Kidney epithelial cell (primary cell): ENCODE results near the gene GFOD1. TPM values are rescaled to one million over a fixed set of nuclear protein-coding genes. Genes with fewer than 3 reads are reported as not detected.
A peak's percentile ranks its signal among the peaks of the same experiment; 100 is the strongest.

Experiments used
- DNase-seq: peaks from one replicate; pipeline ENCODE4 v3.0.0-alpha.2; 2010; ENCODE audit warnings: low read depth
- H3K27me3 ChIP-seq: 2 replicates; pipeline ENCODE4 v1.6.0; 2011; ENCODE audit warnings: low read length; ENCODE audit not compliant: control insufficient read depth, insufficient read depth
- H3K36me3 ChIP-seq: 2 replicates; pipeline ENCODE4 v1.5.1; 2011; ENCODE audit warnings: low read length; ENCODE audit not compliant: control insufficient read depth, insufficient read depth
- H3K4me3 ChIP-seq: 2 replicates; pipeline ENCODE4 v1.5.1; 2011; ENCODE audit warnings: low read depth, mild to moderate bottlenecking, control low read depth, low read length
- total RNA-seq: library from RNA; depleted of rRNA; stranded (reverse); fragments of >200 nt; gene quantifications from 2 replicates; pipeline ENCODE4 v1.2.3, GENCODE V29; 2015
- TF ChIP-seq, protein P1 (sequence below): IDR thresholded peaks from 2 replicates; pipeline ENCODE4 v1.5.1; 2011; ENCODE audit warnings: mild to moderate bottlenecking, moderate library complexity, low read length, control low read depth, inconsistent platforms; ENCODE audit not compliant: insufficient read depth, poor library complexity, severe bottlenecking

Gene GFOD1
- total RNA-seq, 1 donor from 2014 or later = 0.75 TPM

DNA sequence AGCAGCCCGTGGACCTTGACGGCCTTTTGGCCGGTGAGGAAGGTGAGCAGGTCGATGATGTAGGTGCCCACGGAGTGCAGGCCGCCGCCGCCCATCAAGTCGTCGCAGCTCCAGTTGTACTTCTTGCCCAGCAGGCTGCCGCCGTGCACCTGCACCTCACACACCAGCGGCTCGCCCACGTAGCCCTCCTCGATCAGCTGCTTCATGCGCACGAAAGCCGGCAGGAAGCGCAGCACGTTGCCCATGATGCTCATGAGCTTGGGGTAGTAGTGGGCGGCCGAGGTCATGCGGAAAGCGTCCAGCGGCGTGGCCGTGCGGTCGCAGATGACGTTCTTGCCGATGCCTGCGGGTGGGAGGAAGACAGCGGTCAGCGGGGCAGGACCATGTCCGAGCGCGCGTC lies 122.1 kb downstream of the GFOD1 start:
- Histone ChIP-seq H3K4me3 (no peak overlapping the region), H3K27me3 (no peaks in the 10 kb centered on the region), H3K36me3 (no peaks in the 10 kb centered on the region)
- TF ChIP-seq, protein P1, sequence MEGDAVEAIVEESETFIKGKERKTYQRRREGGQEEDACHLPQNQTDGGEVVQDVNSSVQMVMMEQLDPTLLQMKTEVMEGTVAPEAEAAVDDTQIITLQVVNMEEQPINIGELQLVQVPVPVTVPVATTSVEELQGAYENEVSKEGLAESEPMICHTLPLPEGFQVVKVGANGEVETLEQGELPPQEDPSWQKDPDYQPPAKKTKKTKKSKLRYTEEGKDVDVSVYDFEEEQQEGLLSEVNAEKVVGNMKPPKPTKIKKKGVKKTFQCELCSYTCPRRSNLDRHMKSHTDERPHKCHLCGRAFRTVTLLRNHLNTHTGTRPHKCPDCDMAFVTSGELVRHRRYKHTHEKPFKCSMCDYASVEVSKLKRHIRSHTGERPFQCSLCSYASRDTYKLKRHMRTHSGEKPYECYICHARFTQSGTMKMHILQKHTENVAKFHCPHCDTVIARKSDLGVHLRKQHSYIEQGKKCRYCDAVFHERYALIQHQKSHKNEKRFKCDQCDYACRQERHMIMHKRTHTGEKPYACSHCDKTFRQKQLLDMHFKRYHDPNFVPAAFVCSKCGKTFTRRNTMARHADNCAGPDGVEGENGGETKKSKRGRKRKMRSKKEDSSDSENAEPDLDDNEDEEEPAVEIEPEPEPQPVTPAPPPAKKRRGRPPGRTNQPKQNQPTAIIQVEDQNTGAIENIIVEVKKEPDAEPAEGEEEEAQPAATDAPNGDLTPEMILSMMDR = no peak
- no peak for DNase-seq

DNA sequence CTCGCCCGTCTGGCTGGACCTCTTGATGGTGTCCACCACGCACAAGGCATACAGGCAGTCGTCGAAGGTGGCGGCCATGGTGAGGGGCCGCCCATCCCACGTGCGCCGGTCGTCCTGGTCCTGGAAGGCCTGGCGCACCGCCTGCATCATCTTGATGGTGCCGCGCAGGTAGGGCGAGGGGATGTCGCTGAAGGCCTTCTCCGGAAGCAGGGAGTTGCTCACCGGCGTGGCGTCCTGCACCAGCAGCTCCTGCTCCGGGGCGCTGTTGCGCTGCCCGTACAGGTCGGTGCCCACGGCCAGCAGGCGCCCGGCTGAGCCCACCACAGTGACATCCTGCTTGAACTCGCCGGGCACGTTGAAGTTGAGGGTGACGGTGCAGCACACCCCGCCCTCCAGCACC lies 122.6 kb downstream of the GFOD1 start:
- DNase-seq = no peak
- TF ChIP-seq, protein P1 = no peak
- no peak overlapping the region for H3K4me3 ChIP-seq
- H3K36me3 ChIP-seq = no peaks in the 10 kb centered on the region
- no peaks in the 10 kb centered on the region for H3K27me3 ChIP-seq

DNA sequence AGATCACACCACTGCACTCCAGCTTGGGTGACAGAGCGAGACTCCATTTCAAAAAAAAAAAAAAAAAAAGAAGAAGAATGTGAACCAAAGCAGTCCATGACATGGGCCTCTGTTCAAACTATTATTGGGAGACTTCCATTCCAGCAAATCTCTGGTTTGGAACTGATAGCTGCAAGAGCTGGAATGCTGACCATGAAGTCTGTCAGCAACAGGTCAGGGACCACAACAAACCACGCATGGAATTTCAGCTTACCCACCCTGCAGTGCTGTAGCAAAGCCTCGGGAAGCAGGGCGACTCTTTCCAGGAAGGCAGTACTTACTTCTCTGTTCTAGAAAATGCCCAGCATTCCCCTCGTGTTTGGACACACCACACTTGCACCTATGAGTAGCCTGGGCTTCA lies 125.0 kb downstream of the GFOD1 start:
- DNase-seq = peak; percentile 89
- TF ChIP-seq, protein P1 = no peak
- no peaks in the 10 kb centered on the region for H3K27me3 ChIP-seq
- H3K36me3 ChIP-seq = no peaks in the 10 kb centered on the region
- H3K4me3 ChIP-seq = no peak overlapping the region

DNA sequence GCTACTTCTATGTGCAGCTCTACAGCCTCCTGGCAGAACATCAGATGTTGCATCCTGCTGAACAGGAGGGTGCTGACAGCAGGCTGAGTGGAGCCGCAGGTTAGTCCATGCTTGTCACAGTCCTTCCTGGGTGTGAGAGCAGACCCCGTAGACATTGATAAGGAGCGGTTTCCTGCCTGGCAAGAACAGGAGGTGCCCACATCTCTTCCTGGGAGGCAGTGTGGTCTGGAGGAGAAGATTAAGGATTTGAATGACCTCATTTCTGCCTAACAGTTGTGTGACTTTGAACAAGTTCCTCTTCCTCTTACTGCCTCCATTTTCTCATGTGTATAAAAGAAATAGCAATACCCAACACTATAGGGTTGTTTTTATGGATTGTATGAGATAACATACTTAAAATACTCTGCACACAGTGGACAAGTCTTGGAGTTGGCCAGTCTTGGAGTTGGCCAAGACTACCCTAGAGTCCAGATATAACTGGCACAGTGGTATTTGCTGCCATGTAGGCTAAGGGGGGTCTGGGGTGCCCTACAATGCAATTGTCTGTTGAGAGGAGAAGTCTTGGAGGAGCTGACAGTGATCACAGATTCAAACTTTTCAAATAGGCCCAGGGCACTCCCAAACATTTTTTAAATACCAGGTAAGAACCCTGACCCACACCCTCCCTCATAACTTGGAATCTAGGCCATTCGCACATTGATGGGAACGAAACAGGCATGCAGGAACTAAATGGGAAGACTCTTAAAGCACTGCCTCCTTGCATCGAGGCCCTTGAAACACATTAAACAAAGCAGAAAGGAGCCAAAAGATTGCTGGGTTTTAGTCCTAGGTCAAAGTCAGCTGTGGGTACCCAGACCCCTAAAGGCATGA lies 126.5 kb downstream of the GFOD1 start:
- Histone ChIP-seq H3K27me3 (no peaks in the 10 kb centered on the region), H3K4me3 (no peak overlapping the region), H3K36me3 (no peaks in the 10 kb centered on the region)
- TF ChIP-seq, protein P1 = no peak
- DNase-seq = no peak

DNA sequence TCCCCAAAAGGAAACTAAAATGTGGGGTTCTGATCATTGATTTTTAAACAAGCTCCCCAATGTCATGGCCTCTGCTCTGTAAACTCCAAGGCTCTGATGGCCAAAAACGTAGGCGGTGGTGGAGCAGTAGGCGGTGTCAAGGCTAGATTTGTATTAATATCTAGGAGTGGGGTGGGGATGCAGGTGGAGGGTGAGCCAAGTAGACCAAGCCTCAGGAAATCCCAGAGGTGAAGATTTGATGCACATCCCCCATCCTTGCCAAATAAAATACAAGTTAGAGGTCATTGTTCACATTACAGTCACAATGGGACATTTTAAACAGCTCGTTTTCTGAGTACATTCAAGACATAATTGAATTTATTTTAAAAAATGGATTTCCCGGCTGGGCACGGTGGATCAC lies 128.1 kb downstream of the GFOD1 start:
- TF ChIP-seq, protein P1 = no peak
- H3K27me3 ChIP-seq = no peaks in the 10 kb centered on the region
- H3K4me3 ChIP-seq = no peak overlapping the region

DNA sequence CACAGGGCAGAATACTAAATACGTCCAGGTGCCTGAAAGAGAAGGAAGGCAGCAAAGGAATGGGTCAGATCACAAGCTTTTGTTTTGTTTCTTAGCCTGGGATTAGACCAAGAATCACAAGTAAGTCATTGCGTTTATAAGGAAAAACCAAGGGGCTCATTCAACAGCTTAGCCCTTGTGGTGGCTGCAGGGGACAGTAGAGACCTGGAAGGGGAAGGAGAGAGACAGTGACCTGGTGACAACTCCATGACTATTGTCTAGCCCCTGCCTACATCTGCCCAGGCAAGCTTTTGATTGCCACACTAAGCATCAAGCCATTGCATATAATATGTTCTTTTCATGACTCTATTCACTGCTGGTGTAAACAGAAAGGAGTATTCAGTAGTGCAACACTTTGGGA lies 128.9 kb downstream of the GFOD1 start:
- TF ChIP-seq, protein P1 = no peak
- DNase-seq = no peak
- H3K36me3 ChIP-seq = no peaks in the 10 kb centered on the region

More for the DNA sequence above, 128.1 kb downstream of the GFOD1 start:
- DNase-seq = no peak
- no peaks in the 10 kb centered on the region for H3K36me3 ChIP-seq

More for the DNA sequence above, 128.9 kb downstream of the GFOD1 start:
- Histone ChIP-seq H3K4me3 (no peak overlapping the region), H3K27me3 (no peaks in the 10 kb centered on the region)
